Measurements from ENCODE around the gene NUDT10. TPM values are rescaled to one million over a fixed set of nuclear protein-coding genes. Genes with fewer than 3 reads are reported as not detected.
"Not testable (repeated sequence)": the region's sequence is repeated elsewhere in the genome, so short reads cannot be mapped to it uniquely, and the experiment has no call there.

NUDT10 gene
- total RNA-seq, result 1 to 10 TPM; 1.6 to 1.8 TPM

DNA sequence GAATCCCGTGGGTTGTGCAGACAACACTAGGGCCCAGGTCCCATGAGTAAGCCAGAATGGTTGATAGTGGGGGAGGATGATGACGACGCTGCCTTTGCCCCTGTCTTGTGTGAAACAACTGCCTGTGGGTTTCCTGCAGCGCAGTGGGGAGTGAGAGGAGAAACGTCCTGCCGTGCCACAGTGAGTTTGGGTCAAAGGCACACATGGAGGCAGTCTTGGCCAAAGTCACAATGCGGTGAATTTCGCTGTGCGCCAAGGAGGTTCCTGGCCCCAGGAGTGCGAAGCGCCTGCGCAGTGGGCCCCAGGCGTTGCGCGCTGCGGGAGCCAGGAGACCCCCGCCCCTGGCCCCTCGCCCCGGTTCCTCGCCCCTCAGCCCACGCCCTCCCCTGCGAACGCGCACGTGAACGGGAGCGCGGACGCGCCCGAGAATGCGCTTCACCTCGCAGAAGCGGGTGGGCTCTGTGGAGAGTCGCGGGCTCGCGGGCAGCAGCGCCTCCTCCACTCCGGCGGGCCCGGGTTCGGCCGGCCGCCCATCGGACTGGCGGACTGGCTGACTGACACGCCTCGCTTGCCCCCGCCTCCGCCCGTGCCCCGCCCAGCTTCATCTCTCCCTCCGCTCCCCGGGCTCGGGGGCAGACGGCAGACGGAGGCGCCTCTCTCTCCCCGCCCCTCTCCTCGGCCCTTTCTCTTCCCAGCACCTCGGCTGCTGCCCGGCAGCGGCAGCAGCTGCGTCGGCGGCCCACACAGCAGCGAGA is at the start of gene NUDT10:
NUDT10 (plus strand) TSS at position 635 of the 755 bp plus-strand sequence. CDS start 144 bp downstream, outside the sequence.
- no peaks in the 10 kb centered on the region for H3K36me3 Mint-ChIP-seq (ENCODE audit: low read depth)
- no peaks in the 10 kb centered on the region for H3K9me3 Mint-ChIP-seq (ENCODE audit: low read depth)
- peak within 1 kb of the TSS; percentile 75 for H3K27ac Mint-ChIP-seq
- CTCF ChIA-PET, result interaction anchor here (1.4 kb wide), 1 partner anchor 89 kb away, joined by 4 read pairs; no protein-coding TSS in a partner anchor
- ATAC-seq (peak; percentile 71), DNase-seq (peak; percentile 63)
- POLR2A ChIA-PET, result no interaction called here
- H3K4me1 Mint-ChIP-seq, result peaks cover 1% of the 10 kb centered on the region
- H3K4me3 Mint-ChIP-seq, result peak within 1 kb of the TSS; percentile 78
- H3K27me3 Mint-ChIP-seq, result peaks cover 3% of the 10 kb centered on the region
- intact Hi-C loops (cut with DNase I, micrococcal nuclease), result no loop called here

DNA sequence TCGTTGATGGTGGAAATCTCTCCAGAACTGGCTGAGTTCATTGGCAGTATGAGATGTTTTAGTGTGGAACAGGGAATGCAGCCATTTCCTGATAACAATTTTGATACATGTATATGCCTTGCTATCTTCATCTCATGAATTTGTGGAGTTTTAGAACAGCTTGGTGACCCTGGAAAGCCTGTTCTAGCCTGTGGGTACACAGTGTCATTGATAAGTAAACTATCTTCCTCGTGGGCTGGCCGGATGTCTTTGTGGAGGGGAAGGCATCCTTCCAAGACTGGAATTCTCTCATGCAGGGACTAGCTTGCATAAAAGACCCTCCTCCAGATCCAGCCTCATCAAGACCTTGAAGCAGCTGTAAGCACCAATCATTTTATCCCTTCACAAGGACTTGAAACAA is 40.2 kb upstream of the NUDT10 start:
- intact Hi-C loops (cut with DNase I, micrococcal nuclease), result no loop called here
- Mint-ChIP-seq H3K27me3 (no peaks in the 10 kb centered on the region), H3K27ac (no peak overlapping the region), H3K4me1 (no peaks in the 10 kb centered on the region), H3K36me3 (ENCODE audit: low read depth) (peaks cover 4% of the 10 kb centered on the region), H3K4me3 (no peak overlapping the region), H3K9me3 (ENCODE audit: low read depth) (peaks cover 2% of the 10 kb centered on the region)
- ChIA-PET POLR2A (no interaction called here), CTCF (no interaction called here)
- ATAC-seq (no peak), DNase-seq (no peak)

DNA sequence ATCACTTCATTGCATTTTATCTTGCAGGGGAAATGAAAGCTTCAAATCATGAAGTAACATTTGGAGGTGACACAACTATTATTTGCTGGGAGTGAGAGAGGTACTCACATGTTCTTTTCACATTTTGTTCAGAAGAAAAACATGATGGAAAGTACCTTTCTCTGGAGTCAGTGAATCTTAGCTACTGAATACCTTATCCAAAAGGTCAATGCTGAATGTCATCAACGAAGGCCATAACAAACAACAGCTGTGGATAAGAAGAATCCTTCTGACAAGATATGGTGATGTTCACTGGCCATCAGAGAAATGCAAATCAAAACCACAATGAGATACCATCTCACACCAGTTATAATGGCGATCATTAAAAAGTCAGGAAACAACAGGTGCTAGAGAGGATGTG is 36.5 kb upstream of the NUDT10 start:
- Mint-ChIP-seq H3K4me3 (no peak overlapping the region), H3K4me1 (no peaks in the 10 kb centered on the region), H3K27me3 (no peaks in the 10 kb centered on the region), H3K36me3 (ENCODE audit: low read depth) (peaks cover 4% of the 10 kb centered on the region), H3K27ac (no peak overlapping the region), H3K9me3 (ENCODE audit: low read depth) (no peaks in the 10 kb centered on the region)
- DNase-seq (no peak), ATAC-seq (no peak)
- intact Hi-C loops (cut with DNase I, micrococcal nuclease), result no loop called here
- ChIA-PET POLR2A (no interaction called here), CTCF (no interaction called here)

DNA sequence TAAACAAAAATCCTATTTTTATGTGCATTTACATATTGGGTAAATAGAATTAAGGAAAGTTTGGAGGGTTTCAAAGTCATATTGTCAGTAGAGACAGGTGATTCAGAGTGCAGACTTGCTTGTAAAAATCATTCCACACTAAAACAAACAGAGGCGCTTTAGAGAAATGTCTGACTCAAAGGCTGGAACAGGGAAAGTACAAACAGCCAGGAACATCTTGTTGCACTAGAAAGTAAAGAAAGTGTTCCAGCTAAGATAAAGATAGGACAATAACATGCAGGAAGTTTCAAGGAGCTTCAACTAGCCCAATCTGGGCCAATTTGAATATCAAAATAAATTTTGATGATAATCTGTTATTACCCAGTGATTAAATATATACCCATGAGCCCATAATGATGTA is 16.4 kb upstream of the NUDT10 start:
- no peak for DNase-seq
- Mint-ChIP-seq H3K36me3 (ENCODE audit: low read depth) (peaks cover 7% of the 10 kb centered on the region), H3K4me3 (no peak overlapping the region), H3K4me1 (no peaks in the 10 kb centered on the region), H3K27ac (no peak overlapping the region), H3K9me3 (ENCODE audit: low read depth) (no peaks in the 10 kb centered on the region), H3K27me3 (no peaks in the 10 kb centered on the region)
- CTCF ChIA-PET, result interaction anchor here (1.0 kb wide), 1 partner anchor 20 kb away, joined by 3 read pairs; no protein-coding TSS in a partner anchor
- ATAC-seq, result no peak
- POLR2A ChIA-PET, result no interaction called here
- intact Hi-C loops (cut with DNase I, micrococcal nuclease), result no loop called here

DNA sequence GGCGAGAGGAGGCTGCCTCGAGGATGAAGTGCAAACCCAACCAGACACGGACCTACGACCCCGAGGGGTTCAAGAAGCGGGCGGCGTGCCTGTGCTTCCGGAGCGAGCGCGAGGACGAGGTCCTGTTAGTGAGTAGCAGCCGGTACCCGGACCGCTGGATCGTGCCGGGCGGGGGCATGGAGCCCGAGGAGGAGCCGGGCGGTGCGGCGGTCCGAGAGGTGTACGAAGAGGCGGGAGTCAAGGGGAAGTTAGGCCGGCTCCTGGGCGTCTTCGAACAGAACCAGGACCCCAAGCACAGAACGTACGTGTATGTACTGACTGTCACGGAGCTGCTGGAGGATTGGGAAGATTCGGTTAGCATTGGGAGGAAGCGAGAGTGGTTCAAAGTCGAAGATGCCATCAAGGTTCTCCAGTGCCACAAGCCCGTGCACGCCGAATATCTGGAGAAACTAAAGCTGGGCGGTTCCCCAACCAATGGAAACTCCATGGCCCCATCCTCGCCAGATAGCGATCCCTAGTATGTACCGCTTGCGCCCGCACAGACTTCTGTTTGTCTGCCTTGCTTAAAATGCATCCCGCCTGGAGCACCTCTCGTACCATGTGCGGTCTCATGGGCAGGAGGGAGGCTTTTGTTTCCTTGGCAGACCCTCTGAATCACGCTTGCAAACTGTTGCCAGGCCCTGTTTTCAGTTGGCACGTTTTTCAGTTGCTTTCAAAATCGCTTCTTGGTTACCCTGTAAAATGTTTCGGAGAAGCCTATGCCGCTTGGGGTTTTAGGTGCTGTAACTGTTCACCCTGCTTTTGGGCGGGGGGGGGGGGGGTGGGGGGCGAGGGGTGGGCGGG is 542 bp downstream of the NUDT10 start:
- CTCF ChIA-PET, result interaction anchor here (1.4 kb wide), 1 partner anchor 88 kb away, joined by 4 read pairs; no protein-coding TSS in a partner anchor
- H3K27ac Mint-ChIP-seq, result peak overlapping the region; percentile 75
- H3K4me1 Mint-ChIP-seq; POLR2A ChIA-PET; H3K36me3 Mint-ChIP-seq (ENCODE audit: low read depth); H3K27me3 Mint-ChIP-seq; H3K9me3 Mint-ChIP-seq (ENCODE audit: low read depth); intact Hi-C loops (cut with DNase I, micrococcal nuclease): not testable (repeated sequence)
- DNase-seq, result peak; percentile 9
- H3K4me3 Mint-ChIP-seq, result peak overlapping the region; percentile 78
- peak; percentile 16 for ATAC-seq

DNA sequence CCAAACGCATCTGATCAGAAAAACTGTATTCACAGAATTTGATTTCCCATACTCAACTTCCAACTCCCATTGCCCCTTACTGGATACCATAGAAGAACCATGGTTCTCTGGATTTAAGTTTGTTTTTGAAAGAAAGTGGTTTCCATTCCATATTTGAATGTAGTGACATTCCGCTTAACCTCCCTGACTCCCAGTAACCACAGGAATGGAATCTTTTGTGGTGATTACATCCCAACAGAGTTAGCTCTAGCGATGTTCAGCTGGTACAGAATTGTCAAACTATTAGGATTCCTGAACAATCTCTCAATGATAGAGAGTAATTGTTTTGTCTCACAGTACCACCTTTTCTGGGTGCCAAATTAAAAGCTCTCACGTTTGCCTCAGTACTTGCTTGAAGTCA is 1.7 kb downstream of the NUDT10 start:
- intact Hi-C loops (cut with DNase I, micrococcal nuclease), result no loop called here
- Mint-ChIP-seq H3K4me3 (peak overlapping the region; percentile 40), H3K9me3 (ENCODE audit: low read depth) (no peaks in the 10 kb centered on the region), H3K4me1 (peaks cover 1% of the 10 kb centered on the region), H3K36me3 (ENCODE audit: low read depth) (no peaks in the 10 kb centered on the region), H3K27me3 (peaks cover 3% of the 10 kb centered on the region), H3K27ac (no peak overlapping the region)
- ChIA-PET POLR2A (no interaction called here), CTCF (interaction anchor here (1.0 to 6.9 kb wide), 2 partner anchors 87 to 126 kb away, joined by 3 to 61 read pairs; no protein-coding TSS in a partner anchor)
- no peak for DNase-seq
- ATAC-seq, result no peak

DNA sequence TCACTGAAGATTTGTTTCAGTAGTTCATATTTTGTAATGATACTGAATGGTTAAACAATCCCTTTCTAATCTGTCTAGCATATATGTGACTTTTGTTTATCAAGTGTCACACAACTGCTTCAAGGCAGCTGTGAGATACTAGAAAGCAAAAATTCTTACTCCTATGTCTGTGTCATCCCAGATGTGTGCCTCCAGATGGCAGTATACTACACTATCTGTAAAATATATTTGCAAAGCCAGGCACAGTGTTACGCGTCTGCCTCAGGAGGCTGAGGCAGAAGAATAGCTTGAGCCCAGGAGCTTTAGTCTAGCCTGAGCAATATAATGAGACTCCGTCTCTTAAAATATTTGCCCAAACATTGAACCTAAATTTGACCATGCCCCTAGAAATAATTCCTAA is 4.0 kb downstream of the NUDT10 start:
- peak; percentile 39 for DNase-seq
- intact Hi-C loops (cut with DNase I, micrococcal nuclease), result loop anchor here (1.0 to 5.0 kb wide), 5 partner anchors 58 to 189 kb away; no protein-coding TSS in a partner anchor
- Mint-ChIP-seq H3K4me3 (no peak overlapping the region), H3K36me3 (ENCODE audit: low read depth) (no peaks in the 10 kb centered on the region), H3K27me3 (peaks cover 3% of the 10 kb centered on the region), H3K9me3 (ENCODE audit: low read depth) (no peaks in the 10 kb centered on the region), H3K27ac (no peak overlapping the region), H3K4me1 (peaks cover 1% of the 10 kb centered on the region)
- ChIA-PET CTCF (interaction anchor here (1.2 to 6.9 kb wide), 9 partner anchors 21 to 123 kb away, joined by 3 to 61 read pairs (median 5); no protein-coding TSS in a partner anchor), POLR2A (no interaction called here)
- ATAC-seq, result peak; percentile 58

DNA sequence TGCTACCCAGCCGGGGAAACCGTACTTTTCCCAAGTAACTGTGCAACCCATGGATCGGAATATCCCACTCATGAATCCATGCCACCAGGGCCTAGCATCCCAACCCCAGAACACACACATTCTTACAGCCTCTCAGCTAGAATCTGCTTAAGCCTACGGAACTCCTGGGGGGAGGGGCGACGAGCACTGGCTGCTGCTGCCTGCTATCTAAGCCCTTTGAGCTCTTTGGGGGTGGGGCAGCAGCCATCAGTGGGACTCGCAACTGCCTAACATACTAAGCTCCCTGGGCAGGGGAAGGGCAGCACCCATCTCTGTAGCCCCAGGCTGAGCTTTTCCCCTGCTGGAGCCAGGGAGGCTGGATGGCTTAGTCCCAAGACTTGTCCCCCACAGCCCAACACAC is 28.6 kb downstream of the NUDT10 start:
- H3K4me1 Mint-ChIP-seq, result no peaks in the 10 kb centered on the region
- intact Hi-C loops (cut with DNase I, micrococcal nuclease), result no loop called here
- peaks cover 18% of the 10 kb centered on the region for H3K36me3 Mint-ChIP-seq (ENCODE audit: low read depth)
- H3K27ac Mint-ChIP-seq, result no peak overlapping the region
- H3K9me3 Mint-ChIP-seq (ENCODE audit: low read depth), result peaks cover 6% of the 10 kb centered on the region
- no peak overlapping the region for H3K4me3 Mint-ChIP-seq
- ChIA-PET CTCF (no interaction called here), POLR2A (no interaction called here)
- DNase-seq (no peak), ATAC-seq (no peak)
- H3K27me3 Mint-ChIP-seq, result no peaks in the 10 kb centered on the region

DNA sequence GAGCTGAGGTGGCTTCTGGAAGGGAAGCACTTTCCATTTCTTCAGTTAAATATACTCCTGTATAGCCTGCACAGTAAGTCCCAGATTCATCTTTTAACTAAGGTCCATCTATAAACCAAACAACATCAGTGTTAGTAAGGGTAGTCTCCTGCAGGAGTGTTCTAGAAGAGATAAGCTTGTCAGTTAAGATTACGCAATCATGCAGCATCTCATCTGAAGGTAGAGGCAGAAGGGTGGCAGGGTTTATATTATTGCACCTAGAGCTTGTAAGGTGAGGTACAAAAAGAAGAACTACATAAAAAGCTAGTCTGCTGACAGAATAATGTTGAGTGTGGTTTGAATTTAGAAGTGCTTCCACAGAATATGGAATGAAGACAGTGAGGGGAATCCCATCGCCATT is 44.0 kb downstream of the NUDT10 start:
- ATAC-seq (no peak), DNase-seq (no peak)
- intact Hi-C loops (cut with DNase I, micrococcal nuclease), result no loop called here
- H3K27ac Mint-ChIP-seq, result no peak overlapping the region
- H3K4me1 Mint-ChIP-seq, result peaks cover 7% of the 10 kb centered on the region
- POLR2A ChIA-PET, result no interaction called here
- no peaks in the 10 kb centered on the region for H3K27me3 Mint-ChIP-seq
- CTCF ChIA-PET, result interaction anchor here (1.0 to 1.2 kb wide), 3 partner anchors 32 to 45 kb away, joined by 3 read pairs; no protein-coding TSS in a partner anchor
- H3K4me3 Mint-ChIP-seq, result no peak overlapping the region
- no peaks in the 10 kb centered on the region for H3K36me3 Mint-ChIP-seq (ENCODE audit: low read depth)
- H3K9me3 Mint-ChIP-seq (ENCODE audit: low read depth), result no peaks in the 10 kb centered on the region
